Astrocyte of the cerebellum (primary cell): Measurements from ENCODE around the gene RYR2.

Experiments used
- DNase-seq: peaks from one replicate; pipeline ENCODE4 v3.0.0-alpha.2; 2011; ENCODE audit warnings: low read depth
- H3K4me3 ChIP-seq: 2 replicates; pipeline ENCODE4 v1.5.1; 2011; ENCODE audit warnings: mild to moderate bottlenecking, low read depth, low read length, moderate library complexity
- CTCF ChIP-seq: IDR thresholded peaks from 2 replicates; pipeline ENCODE4 v1.5.1; 2012; ENCODE audit warnings: low read length, low read depth, moderate library complexity, mild to moderate bottlenecking; ENCODE audit errors: missing control alignments
- in situ Hi-C: cut with HindIII; loops from 2 replicates; pipeline ENCODE4 v1.10.0; 2017; ENCODE audit warnings: low sequenced_read_pairs

Gene RYR2

GRCh38 chr1:237619553-237619952 is 577.6 kb downstream of the RYR2 start:
- no peak for DNase-seq
- no peak for TF ChIP-seq CTCF

GRCh38 chr1:237634922-237635321 is 592.9 kb downstream of the RYR2 start:
- no peak for TF ChIP-seq CTCF
- in situ Hi-C loops = no loop called here
- no peak for DNase-seq
- no peak overlapping the region for H3K4me3 ChIP-seq

More at GRCh38 chr1:237619553-237619952, 577.6 kb downstream of the RYR2 start:
- in situ Hi-C loops = no loop called here
- H3K4me3 ChIP-seq = no peak overlapping the region

- in situ Hi-C loops = no loop called here
- DNase-seq = no peak
- H3K4me3 ChIP-seq = no peak overlapping the region
- TF ChIP-seq CTCF = no peak
Measured at GRCh38 chr1:237638555-237638954, 596.6 kb downstream of the RYR2 start.

GRCh38 chr1:237640011-237640671 is 598.2 kb downstream of the RYR2 start:
- no peak for TF ChIP-seq CTCF
- no peak overlapping the region for H3K4me3 ChIP-seq
- in situ Hi-C loops = no loop called here
- DNase-seq = no peak

GRCh38 chr1:237640966-237641365 is 599.0 kb downstream of the RYR2 start:
- no peak overlapping the region for H3K4me3 ChIP-seq
- no peak for DNase-seq
- TF ChIP-seq CTCF = no peak
- in situ Hi-C loops = no loop called here

GRCh38 chr1:237650809-237651208 is 608.8 kb downstream of the RYR2 start:
- in situ Hi-C loops = no loop called here
- TF ChIP-seq CTCF = no peak
- no peak for DNase-seq
- no peak overlapping the region for H3K4me3 ChIP-seq
